Prostate gland (tissue), 2 donors: ENCODE results near the gene B3GNT9. TPM values are rescaled to one million over a fixed set of nuclear protein-coding genes. Genes with fewer than 3 reads are reported as not detected.

ENCODE experiments used
- DNase-seq: peaks from one replicate; pipeline ENCODE4 v3.0.0-alpha.2; 2019; ENCODE audit warnings: low spot score
- H3K27ac ChIP-seq, 2 donors: fragments of 200-600 bp; sonication (generic); 2 replicates each; pipeline ENCODE4 v1.5.1; 2017 to 2019
- H3K27me3 ChIP-seq: fragments of 200-600 bp; sonication (generic); replicated peaks from 2 replicates; pipeline ENCODE4 v1.5.1; 2019; ENCODE audit not compliant: insufficient read depth
- H3K36me3 ChIP-seq, 2 donors: fragments of 200-600 bp; sonication (generic); 1 replicate in 1 of 2; 2 replicates in 1 of 2; pipeline versions ENCODE4 v1.5.1 to v1.8.1; 2017 to 2019
- H3K4me1 ChIP-seq: fragments of 200-600 bp; sonication (generic); replicated peaks from 2 replicates; pipeline ENCODE4 v1.5.1; 2019
- H3K4me3 ChIP-seq, 2 donors: fragments of 200-600 bp; sonication (generic); 2 replicates each; pipeline ENCODE4 v1.5.1; 2017 to 2019
- H3K9me3 ChIP-seq: fragments of 200-600 bp; sonication (generic); 2 replicates; pipeline ENCODE4 v1.5.1; 2017
- POLR2A ChIP-seq: fragments of 450-650 bp; IDR thresholded peaks from one replicate; pipeline ENCODE4 v1.6.1; 2016; ENCODE audit warnings: antibody characterized with exemption, mild to moderate bottlenecking
- POLR2AphosphoS5 ChIP-seq: sonication (generic); formaldehyde crosslinking; IDR thresholded peaks from one replicate; pipeline ENCODE4 v1.6.1; 2017; ENCODE audit warnings: antibody characterized with exemption
- WGBS: methylation state at CpG from one replicate; pipeline ENCODE4 v1.1.5; 2018; 5-methylcytosine and 5-hydroxymethylcytosine counted together
- intact Hi-C: fragments of 100-400 bp; cut with DNase I; formaldehyde crosslinking; loops from one replicate; pipeline ENCODE4 v1.14.2; 2022
- total RNA-seq, 2 donors: library from RNA; depleted of rRNA; stranded (reverse); fragments of >200 nt; gene quantifications; one replicate each; pipeline ENCODE4 v1.1.0, GENCODE V29; 2016
- TF ChIP-seq, protein P1 (sequence below), 4 experiments: fragments of 200-600 bp in 2 of 4; fragments of 450-650 bp in 2 of 4; sonication (generic) in 2 of 4; IDR thresholded peaks; 1 replicate in 3 of 4; 2 replicates in 1 of 4; pipeline ENCODE4 v1.5.1; 2016 to 2019; ENCODE audit warnings: antibody characterized with exemption in 4 of 4, mild to moderate bottlenecking in 2 of 4, moderate library complexity in 2 of 4

The B3GNT9 gene
- total RNA-seq, 2 donors from 2014 or later, result 32.1 to 37.3 TPM

GRCh38 chr16:67115639-67116038 lies 35.2 kb downstream of the B3GNT9 start:
- DNase-seq, result no peak

GRCh38 chr16:67114793-67115192 lies 36.0 kb downstream of the B3GNT9 start:
- TF ChIP-seq, protein P1, sequence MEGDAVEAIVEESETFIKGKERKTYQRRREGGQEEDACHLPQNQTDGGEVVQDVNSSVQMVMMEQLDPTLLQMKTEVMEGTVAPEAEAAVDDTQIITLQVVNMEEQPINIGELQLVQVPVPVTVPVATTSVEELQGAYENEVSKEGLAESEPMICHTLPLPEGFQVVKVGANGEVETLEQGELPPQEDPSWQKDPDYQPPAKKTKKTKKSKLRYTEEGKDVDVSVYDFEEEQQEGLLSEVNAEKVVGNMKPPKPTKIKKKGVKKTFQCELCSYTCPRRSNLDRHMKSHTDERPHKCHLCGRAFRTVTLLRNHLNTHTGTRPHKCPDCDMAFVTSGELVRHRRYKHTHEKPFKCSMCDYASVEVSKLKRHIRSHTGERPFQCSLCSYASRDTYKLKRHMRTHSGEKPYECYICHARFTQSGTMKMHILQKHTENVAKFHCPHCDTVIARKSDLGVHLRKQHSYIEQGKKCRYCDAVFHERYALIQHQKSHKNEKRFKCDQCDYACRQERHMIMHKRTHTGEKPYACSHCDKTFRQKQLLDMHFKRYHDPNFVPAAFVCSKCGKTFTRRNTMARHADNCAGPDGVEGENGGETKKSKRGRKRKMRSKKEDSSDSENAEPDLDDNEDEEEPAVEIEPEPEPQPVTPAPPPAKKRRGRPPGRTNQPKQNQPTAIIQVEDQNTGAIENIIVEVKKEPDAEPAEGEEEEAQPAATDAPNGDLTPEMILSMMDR (IDR thresholded peaks at IDR 0.05), result no peak
- no peak for TF ChIP-seq POLR2A
- no peak for TF ChIP-seq POLR2AphosphoS5
- DNase-seq, result no peak
- Histone ChIP-seq H3K9me3 (no peaks in the 10 kb centered on the region), H3K4me3 (no peak overlapping the region), H3K36me3 (no peaks in the 10 kb centered on the region), H3K27ac (no peak overlapping the region), H3K27me3 (no peaks in the 10 kb centered on the region), H3K4me1 (peaks cover 9% of the 10 kb centered on the region)
- WGBS, result 81% methylated on average over 2 of the region's 2 CpGs
- intact Hi-C loops, result loop anchor here (5.0 kb wide), 1 partner anchor 33 kb away; no protein-coding TSS in a partner anchor

More at GRCh38 chr16:67115639-67116038, 35.2 kb downstream of the B3GNT9 start:
- peaks cover 9% of the 10 kb centered on the region for H3K4me1 ChIP-seq
- no peaks in the 10 kb centered on the region for H3K36me3 ChIP-seq
- H3K4me3 ChIP-seq, result no peak overlapping the region
- H3K27me3 ChIP-seq, result no peaks in the 10 kb centered on the region
- no peaks in the 10 kb centered on the region for H3K9me3 ChIP-seq
- intact Hi-C loops, result no loop called here
- H3K27ac ChIP-seq, result no peak overlapping the region
- WGBS, result 81% methylated on average over 7 of the region's 7 CpGs
- TF ChIP-seq, protein P1 (IDR thresholded peaks at IDR 0.05), result no peak
- TF ChIP-seq POLR2A, result no peak
- TF ChIP-seq POLR2AphosphoS5, result no peak

DNA sequence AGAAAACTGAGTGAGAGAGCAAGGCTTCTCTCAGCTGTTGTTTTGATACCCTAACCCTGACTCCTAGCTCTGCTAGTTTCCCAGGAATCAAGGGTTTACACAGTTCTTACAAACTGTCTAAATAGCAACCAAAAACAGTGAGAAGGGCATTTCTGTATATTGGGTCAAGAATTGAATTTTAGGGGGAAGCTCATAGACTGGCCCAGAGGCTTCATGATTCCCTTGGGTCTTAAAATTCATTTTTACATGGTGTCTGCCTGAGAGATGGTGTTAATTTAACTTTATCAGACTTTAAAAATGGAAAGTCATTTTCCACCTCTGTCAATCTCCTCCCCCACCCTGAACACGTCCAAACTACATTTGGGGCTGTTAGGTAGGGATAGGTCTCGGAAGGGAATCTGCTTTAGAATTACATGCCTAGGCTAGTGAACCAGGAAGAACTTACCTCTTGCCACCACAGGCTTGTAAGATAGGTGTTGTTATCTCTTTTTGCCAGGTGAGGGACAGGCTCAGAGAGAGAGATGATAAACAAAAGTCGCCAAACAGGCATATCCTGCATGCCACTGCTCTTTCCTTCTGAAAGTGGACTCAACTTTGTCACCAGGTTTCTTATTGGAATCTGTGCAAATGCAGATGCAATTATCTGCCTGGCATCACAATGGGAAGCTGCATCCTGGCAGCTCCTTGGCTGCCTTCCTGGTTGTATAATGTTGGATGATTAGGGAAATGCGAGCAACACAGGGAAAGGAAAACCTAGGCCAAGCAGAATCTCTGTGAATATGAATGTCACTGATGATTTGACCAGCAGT lies 38.0 kb downstream of the B3GNT9 start:
- Histone ChIP-seq H3K9me3 (no peaks in the 10 kb centered on the region), H3K36me3 (no peaks in the 10 kb centered on the region), H3K27ac (peak overlapping the region; percentile 28 to 89), H3K27me3 (no peaks in the 10 kb centered on the region), H3K4me3 (no peak overlapping the region), H3K4me1 (peaks cover 9% of the 10 kb centered on the region)
- intact Hi-C loops, result loop anchor here (5.0 kb wide), 1 partner anchor 35 kb away; no protein-coding TSS in a partner anchor
- DNase-seq, result peak; percentile 64
- 49% methylated on average over 4 of the region's 4 CpGs for WGBS
- TF ChIP-seq, protein P1 (IDR thresholded peaks at IDR 0.05), result peak in 1 of 4 experiments; percentile 11
- TF ChIP-seq POLR2A (no peak), POLR2AphosphoS5 (peak; percentile 85)

GRCh38 chr16:67111951-67112444 lies 38.8 kb downstream of the B3GNT9 start:
- Histone ChIP-seq H3K9me3 (no peaks in the 10 kb centered on the region), H3K27ac (peak overlapping the region; percentile 28 to 89), H3K4me3 (peak overlapping the region in 1 of 2 donors; percentile 99), H3K36me3 (no peaks in the 10 kb centered on the region), H3K27me3 (no peaks in the 10 kb centered on the region), H3K4me1 (peaks cover 9% of the 10 kb centered on the region)
- DNase-seq, result no peak
- intact Hi-C loops, result loop anchor here (5.0 kb wide), 1 partner anchor 35 kb away; no protein-coding TSS in a partner anchor
- TF ChIP-seq POLR2A, result no peak
- TF ChIP-seq POLR2AphosphoS5, result no peak
- TF ChIP-seq, protein P1 (IDR thresholded peaks at IDR 0.05), result no peak
- WGBS, result 73% methylated on average over 4 of the region's 4 CpGs
